Fibroblast of lung (primary cell): ENCODE results near the gene TSPAN31.

Source experiments
- CTCF ChIP-seq, 2 donors: IDR thresholded peaks in 1 of 2; conservative IDR thresholded peaks in 1 of 2; 1 replicate in 1 of 2; 2 replicates in 1 of 2; pipeline ENCODE4 v1.5.1; 2011 to 2012; ENCODE audit warnings: low read length in 2 of 2, control low read depth in 1 of 2, inconsistent platforms in 1 of 2, low read depth in 1 of 2, mild to moderate bottlenecking in 1 of 2
- EZH2 ChIP-seq: IDR thresholded peaks from 2 replicates; pipeline ENCODE4 v1.5.1; 2012; ENCODE audit warnings: low read length, control low read depth, mild to moderate bottlenecking; ENCODE audit errors: missing control alignments

GRCh38 chr12:57775044-57775443, 30.2 kb downstream of the TSPAN31 start:
- no peak for TF ChIP-seq EZH2
- TF ChIP-seq CTCF (conservative IDR thresholded peaks at IDR 0.05 in 1 of 2, IDR thresholded peaks at IDR 0.05 in 1 of 2; ENCODE audit: low read depth in 1 of 2, low read length in 2 of 2) = no peak
